OCI-LY3 (cell line): ENCODE data around the gene KCNMA1.

Source experiments
- H2AFZ ChIP-seq: fragments of 200-600, 300-600 bp; shearing (Covaris generic); 2 replicates; pipeline ENCODE4 v1.6.0; 2014; ENCODE audit warnings: antibody characterized with exemption, low read depth, low read length
- H3K27ac ChIP-seq: fragments of 200-600, 300-600 bp; sonication (generic); 2 replicates; pipeline ENCODE4 v1.5.1; 2014; ENCODE audit warnings: mild to moderate bottlenecking, low read length, moderate library complexity, mixed read lengths
- H3K27me3 ChIP-seq: fragments of 200-600, 300-600 bp; sonication (generic); 2 replicates; pipeline ENCODE4 v1.6.1; 2014; ENCODE audit warnings: low read depth, low read length, mixed read lengths
- H3K36me3 ChIP-seq: fragments of 200-600, 300-600 bp; sonication (generic); replicated peaks from 2 replicates; pipeline ENCODE3; 2014; ENCODE audit warnings: low read depth, low read length, mixed read lengths
- H3K4me1 ChIP-seq: fragments of 300-600, 200-600 bp; sonication (generic); 2 replicates; pipeline ENCODE4 v1.6.1; 2014; ENCODE audit warnings: low read length, mixed read lengths
- H3K4me2 ChIP-seq: fragments of 200-600, 300-600 bp; sonication (generic); 2 replicates; pipeline ENCODE4 v1.6.1; 2014; ENCODE audit warnings: low read length, mixed read lengths
- H3K4me3 ChIP-seq: fragments of 300-600, 200-600 bp; sonication (generic); 2 replicates; pipeline ENCODE4 v1.5.1; 2014; ENCODE audit warnings: antibody characterized with exemption, mild to moderate bottlenecking, low read length, moderate library complexity
- H3K79me2 ChIP-seq: fragments of 300-600, 200-600 bp; shearing (Covaris generic); 2 replicates; pipeline ENCODE4 v1.6.1; 2014; ENCODE audit warnings: mild to moderate bottlenecking, low read length, mixed read lengths
- H3K9ac ChIP-seq: fragments of 300-600, 200-600 bp; shearing (Covaris generic); 2 replicates; pipeline ENCODE4 v1.6.0; 2014; ENCODE audit warnings: mild to moderate bottlenecking, low read length, moderate library complexity
- H3K9me3 ChIP-seq: fragments of 200-600, 300-600 bp; shearing (Covaris generic); 2 replicates; pipeline ENCODE4 v1.6.1; 2014; ENCODE audit warnings: low read length, mixed read lengths; ENCODE audit not compliant: insufficient read depth
- H4K20me1 ChIP-seq: fragments of 200-600, 300-600 bp; sonication (generic); 2 replicates; pipeline ENCODE4 v1.6.1; 2016; ENCODE audit warnings: low read length, mixed read lengths; ENCODE audit not compliant: insufficient read depth
- CTCF ChIP-seq: fragments of 200-600, 300-600 bp; sonication (generic); IDR thresholded peaks from 2 replicates; pipeline ENCODE4 v1.5.1; 2014; ENCODE audit warnings: antibody characterized with exemption, low read length, low read depth
- EZH2phosphoT487 ChIP-seq: fragments of 200-600 bp; shearing (Covaris generic); IDR thresholded peaks from 2 replicates; pipeline ENCODE4 v1.6.1; 2018; ENCODE audit warnings: antibody characterized with exemption, mixed run types, low read depth

The KCNMA1 gene

GRCh38 chr10:77631241-77631640 lies 6.4 kb downstream of the KCNMA1 start:
- TF ChIP-seq CTCF (no peak), EZH2phosphoT487 (no peak)
- Histone ChIP-seq H3K4me3 (no peak overlapping the region), H3K9ac (no peak overlapping the region), H2AFZ (no peak overlapping the region), H3K4me1 (peaks cover 29% of the 10 kb centered on the region), H3K4me2 (no peak overlapping the region), H3K9me3 (no peaks in the 10 kb centered on the region), H3K27me3 (no peaks in the 10 kb centered on the region), H3K27ac (no peak overlapping the region), H3K36me3 (peaks cover 33% of the 10 kb centered on the region), H4K20me1 (peaks cover 66% of the 10 kb centered on the region), H3K79me2 (peaks cover 98% of the 10 kb centered on the region)

- Histone ChIP-seq H4K20me1 (peaks cover 67% of the 10 kb centered on the region), H3K79me2 (peaks cover 98% of the 10 kb centered on the region), H3K4me3 (no peak overlapping the region), H3K27ac (no peak overlapping the region), H3K9me3 (no peaks in the 10 kb centered on the region), H3K4me1 (peaks cover 29% of the 10 kb centered on the region), H3K9ac (no peak overlapping the region), H2AFZ (no peak overlapping the region), H3K36me3 (peaks cover 26% of the 10 kb centered on the region), H3K27me3 (no peaks in the 10 kb centered on the region), H3K4me2 (no peak overlapping the region)
- no peak for TF ChIP-seq EZH2phosphoT487
- no peak for TF ChIP-seq CTCF
Observed at GRCh38 chr10:77630507-77630848, 7.1 kb downstream of the KCNMA1 start.

- TF ChIP-seq CTCF: no peak
- no peak for TF ChIP-seq EZH2phosphoT487
- H3K4me2 ChIP-seq: no peak overlapping the region
- no peak overlapping the region for H3K9ac ChIP-seq
- H3K4me1 ChIP-seq: peaks cover 29% of the 10 kb centered on the region
- peaks cover 64% of the 10 kb centered on the region for H4K20me1 ChIP-seq
- no peaks in the 10 kb centered on the region for H3K27me3 ChIP-seq
- H3K36me3 ChIP-seq: peaks cover 24% of the 10 kb centered on the region
- H3K27ac ChIP-seq: no peak overlapping the region
- no peak overlapping the region for H2AFZ ChIP-seq
- no peaks in the 10 kb centered on the region for H3K9me3 ChIP-seq
- peaks cover 98% of the 10 kb centered on the region for H3K79me2 ChIP-seq
- no peak overlapping the region for H3K4me3 ChIP-seq
Observed at GRCh38 chr10:77629775-77630506, 7.7 kb downstream of the KCNMA1 start.

- Histone ChIP-seq H3K4me3 (no peak overlapping the region), H3K4me2 (no peak overlapping the region), H3K27ac (no peak overlapping the region), H2AFZ (no peak overlapping the region), H3K79me2 (peaks cover 96% of the 10 kb centered on the region), H3K27me3 (no peaks in the 10 kb centered on the region), H3K9ac (no peak overlapping the region), H3K9me3 (no peaks in the 10 kb centered on the region), H3K4me1 (peaks cover 34% of the 10 kb centered on the region), H3K36me3 (peaks cover 20% of the 10 kb centered on the region), H4K20me1 (peaks cover 69% of the 10 kb centered on the region)
- no peak for TF ChIP-seq EZH2phosphoT487
- TF ChIP-seq CTCF: no peak
Observed at GRCh38 chr10:77628906-77629730, 8.5 kb downstream of the KCNMA1 start.
